ENCODE results near the gene PAH.

DNA sequence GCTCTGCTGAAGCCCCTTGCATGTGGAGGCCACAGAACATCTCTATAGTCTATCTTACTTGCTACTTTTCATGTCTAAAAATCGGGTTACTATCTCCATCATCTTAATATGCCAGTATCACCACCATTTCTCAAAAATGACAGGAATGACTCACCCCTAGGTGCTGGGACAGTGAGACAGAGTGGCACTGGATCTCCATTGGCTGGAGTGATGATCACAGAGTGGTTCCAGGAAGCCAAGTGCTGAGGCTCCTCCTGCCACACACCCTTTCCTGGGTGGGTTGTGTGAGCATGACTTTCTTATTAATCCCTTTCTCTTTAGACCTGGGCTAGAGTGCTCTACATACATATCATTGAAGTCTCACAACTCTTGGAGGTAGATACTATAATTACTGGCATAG lies 37.1 kb upstream of the PAH start:
- TF ChIP-seq, protein P1, sequence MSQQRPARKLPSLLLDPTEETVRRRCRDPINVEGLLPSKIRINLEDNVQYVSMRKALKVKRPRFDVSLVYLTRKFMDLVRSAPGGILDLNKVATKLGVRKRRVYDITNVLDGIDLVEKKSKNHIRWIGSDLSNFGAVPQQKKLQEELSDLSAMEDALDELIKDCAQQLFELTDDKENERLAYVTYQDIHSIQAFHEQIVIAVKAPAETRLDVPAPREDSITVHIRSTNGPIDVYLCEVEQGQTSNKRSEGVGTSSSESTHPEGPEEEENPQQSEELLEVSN (IDR thresholded peaks at IDR 0.05; ENCODE audit: borderline replicate concordance, low read depth) = no peak
- TF ChIP-seq, protein P2, sequence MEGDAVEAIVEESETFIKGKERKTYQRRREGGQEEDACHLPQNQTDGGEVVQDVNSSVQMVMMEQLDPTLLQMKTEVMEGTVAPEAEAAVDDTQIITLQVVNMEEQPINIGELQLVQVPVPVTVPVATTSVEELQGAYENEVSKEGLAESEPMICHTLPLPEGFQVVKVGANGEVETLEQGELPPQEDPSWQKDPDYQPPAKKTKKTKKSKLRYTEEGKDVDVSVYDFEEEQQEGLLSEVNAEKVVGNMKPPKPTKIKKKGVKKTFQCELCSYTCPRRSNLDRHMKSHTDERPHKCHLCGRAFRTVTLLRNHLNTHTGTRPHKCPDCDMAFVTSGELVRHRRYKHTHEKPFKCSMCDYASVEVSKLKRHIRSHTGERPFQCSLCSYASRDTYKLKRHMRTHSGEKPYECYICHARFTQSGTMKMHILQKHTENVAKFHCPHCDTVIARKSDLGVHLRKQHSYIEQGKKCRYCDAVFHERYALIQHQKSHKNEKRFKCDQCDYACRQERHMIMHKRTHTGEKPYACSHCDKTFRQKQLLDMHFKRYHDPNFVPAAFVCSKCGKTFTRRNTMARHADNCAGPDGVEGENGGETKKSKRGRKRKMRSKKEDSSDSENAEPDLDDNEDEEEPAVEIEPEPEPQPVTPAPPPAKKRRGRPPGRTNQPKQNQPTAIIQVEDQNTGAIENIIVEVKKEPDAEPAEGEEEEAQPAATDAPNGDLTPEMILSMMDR (IDR thresholded peaks at IDR 0.05) = no peak
- TF ChIP-seq POLR2A (IDR thresholded peaks at IDR 0.05; ENCODE audit: low read length) (no peak), FOSL2 (IDR thresholded peaks at IDR 0.05) (no peak), FOSL2 (CRISPR knock-in tag; IDR thresholded peaks at IDR 0.05) (no peak), PHF8 (IDR thresholded peaks at IDR 0.05; ENCODE audit: borderline replicate concordance, low read depth) (no peak)
- TF ChIP-seq, protein P3, sequence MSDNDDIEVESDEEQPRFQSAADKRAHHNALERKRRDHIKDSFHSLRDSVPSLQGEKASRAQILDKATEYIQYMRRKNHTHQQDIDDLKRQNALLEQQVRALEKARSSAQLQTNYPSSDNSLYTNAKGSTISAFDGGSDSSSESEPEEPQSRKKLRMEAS (IDR thresholded peaks at IDR 0.05) = no peak
